Panc1 (cell line): Measurements from ENCODE around the gene GRIP2.

Source experiments
- CTCF ChIP-seq: fragments of 450-650 bp; IDR thresholded peaks from 2 replicates; pipeline ENCODE4 v1.5.1; 2017; ENCODE audit warnings: mild to moderate bottlenecking
- POLR2AphosphoS5 ChIP-seq: IDR thresholded peaks from 2 replicates; pipeline ENCODE4 v1.6.1; 2012; ENCODE audit warnings: mild to moderate bottlenecking, low read depth, low read length, moderate library complexity
- REST ChIP-seq, 2 experiments: IDR thresholded peaks; 2 replicates each; pipeline ENCODE4 v1.6.1; 2011 to 2012; ENCODE audit warnings: low read depth in 2 of 2, control low read depth in 1 of 2, low read length in 1 of 2, mild to moderate bottlenecking in 1 of 2, moderate library complexity in 1 of 2; ENCODE audit not compliant: insufficient read depth in 1 of 2
- SIN3A ChIP-seq: IDR thresholded peaks from 2 replicates; pipeline ENCODE4 v1.6.1; 2012; ENCODE audit warnings: low read depth, mild to moderate bottlenecking, low read length, moderate library complexity, borderline replicate concordance; ENCODE audit not compliant: insufficient read depth

GRCh38 chr3:14523792-14524191, 16.4 kb downstream of the GRIP2 start:
- TF ChIP-seq CTCF: no peak
- no peak for TF ChIP-seq POLR2AphosphoS5
- no peak for TF ChIP-seq REST (IDR thresholded peaks at IDR 0.05; ENCODE audit: insufficient read depth in 1 of 2, low read depth in 2 of 2, low read length in 1 of 2)
- TF ChIP-seq SIN3A: no peak
